Measurements from ENCODE around the gene TMEM181. TPM values are rescaled to one million over a fixed set of nuclear protein-coding genes. Genes with fewer than 3 reads are reported as not detected.
"Not testable (repeated sequence)": the region's sequence is repeated elsewhere in the genome, so short reads cannot be mapped to it uniquely, and the experiment has no call there.

TMEM181 gene
- total RNA-seq, 1 donor from 2014 or later, result 20.1 TPM

DNA sequence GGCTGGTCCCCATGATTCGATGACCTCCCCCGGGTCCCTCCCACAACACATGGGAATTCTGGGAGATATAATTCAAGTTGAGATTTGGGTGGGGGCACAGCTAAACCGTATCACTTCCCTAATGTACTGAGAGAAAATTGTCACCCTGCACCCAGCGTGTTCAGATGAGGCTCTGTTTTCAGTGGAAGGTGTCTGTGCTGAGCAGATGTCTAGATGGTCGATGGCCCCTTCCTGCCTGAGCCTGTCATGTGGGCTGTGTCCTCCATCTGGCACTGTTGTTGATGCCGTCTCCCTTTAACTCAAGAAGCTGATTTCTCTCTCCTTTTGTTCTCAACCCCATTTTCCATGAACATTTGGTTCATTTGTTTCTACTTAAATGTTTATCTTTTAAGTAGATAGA lies 37.0 kb downstream of the TMEM181 start:
- DNase-seq, result no peak

DNA sequence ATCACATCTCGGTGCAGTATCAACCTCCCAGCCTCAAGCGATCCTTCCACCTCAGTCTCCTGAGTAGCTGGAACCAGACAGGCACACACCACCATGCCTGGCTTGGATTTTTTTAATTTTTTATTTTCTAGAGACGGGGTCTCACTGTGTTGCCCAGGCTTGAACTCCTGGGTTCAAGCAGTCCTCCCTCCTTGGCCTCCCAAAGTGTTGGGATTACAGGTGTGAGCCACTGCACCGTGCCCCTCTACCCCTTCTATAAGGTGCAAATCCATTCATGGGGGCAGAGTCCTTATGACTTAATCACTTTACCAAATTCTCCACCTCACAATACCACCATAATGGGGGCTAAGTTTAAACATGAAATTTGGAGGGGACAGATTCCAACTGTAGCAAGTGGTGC lies 37.7 kb downstream of the TMEM181 start:
- DNase-seq, result no peak

DNA sequence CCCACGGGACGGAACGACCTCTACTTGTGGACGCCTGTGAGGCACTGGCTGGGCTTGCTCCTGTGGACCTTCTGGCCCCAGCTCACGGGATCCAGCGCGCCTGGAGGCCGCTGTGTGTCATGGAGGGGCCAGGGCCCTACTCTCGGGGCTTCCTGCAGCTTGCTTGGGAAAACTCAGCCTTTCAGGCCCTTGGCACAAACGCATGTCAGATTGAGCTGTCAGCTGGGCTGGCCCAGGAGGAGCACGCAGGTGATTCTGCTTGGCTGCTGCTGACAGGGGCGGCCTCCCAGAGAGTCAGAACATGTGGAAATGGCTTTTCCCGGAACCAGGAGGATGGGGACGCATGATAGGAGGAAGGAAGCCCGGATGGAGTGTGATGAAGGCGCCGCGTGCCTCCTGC lies 39.7 kb downstream of the TMEM181 start:
- no peak for DNase-seq

DNA sequence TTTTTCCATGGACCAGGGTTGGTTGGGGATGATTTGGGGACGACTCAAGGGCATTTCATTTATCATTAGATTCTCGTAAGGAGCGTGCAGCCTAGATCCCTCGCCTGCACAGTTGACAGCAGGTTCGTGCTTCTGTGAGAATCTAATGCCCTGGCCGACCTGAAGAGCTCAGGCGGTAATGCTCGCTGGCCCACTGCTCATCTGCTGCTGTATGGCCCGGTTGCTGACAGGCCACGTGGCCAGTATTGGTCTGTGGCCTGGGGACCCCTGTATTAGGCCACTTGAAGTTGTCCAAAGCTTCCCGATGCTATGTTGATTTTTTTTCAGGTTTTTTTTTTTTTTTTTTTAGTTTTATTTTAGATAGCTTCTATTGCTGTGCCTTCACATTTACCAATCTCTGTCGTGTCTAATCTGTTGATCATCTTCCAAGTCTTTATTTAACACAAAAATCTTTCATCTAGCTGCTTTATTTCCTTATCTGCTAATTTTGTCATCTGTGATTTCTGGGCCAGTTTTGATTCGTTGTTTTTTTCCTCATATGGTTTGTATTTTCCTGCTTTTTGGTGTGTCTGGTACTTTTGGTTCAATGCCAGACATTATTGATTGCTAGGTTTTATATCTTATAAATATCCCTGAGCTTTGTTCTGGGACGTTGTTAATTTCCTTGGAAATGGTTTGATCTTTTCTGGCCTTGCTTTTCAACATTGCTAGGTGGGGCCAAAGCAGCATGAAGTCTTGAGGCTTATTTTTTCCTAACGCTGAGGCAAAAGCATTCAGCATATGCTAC lies 43.6 kb downstream of the TMEM181 start:
- DNase-seq, result no peak

DNA sequence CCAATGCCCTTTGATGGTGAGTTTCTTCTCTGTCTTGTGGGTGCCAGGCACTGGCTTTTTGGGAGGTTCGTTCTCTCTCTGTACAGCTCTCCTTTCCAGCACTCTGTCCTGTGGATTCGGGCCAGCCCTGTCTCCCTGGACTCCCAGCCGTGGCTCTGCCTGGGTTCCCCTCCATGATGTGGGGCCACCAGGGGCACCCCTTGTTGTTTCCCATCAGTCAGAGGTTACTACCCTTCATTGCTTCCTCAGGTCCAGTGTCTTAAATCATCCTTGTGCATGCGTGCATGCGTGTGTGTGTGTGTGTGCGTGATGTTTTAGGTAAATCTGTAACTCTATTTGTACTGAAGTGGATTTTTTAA lies 44.1 kb downstream of the TMEM181 start:
- no peak for DNase-seq

DNA sequence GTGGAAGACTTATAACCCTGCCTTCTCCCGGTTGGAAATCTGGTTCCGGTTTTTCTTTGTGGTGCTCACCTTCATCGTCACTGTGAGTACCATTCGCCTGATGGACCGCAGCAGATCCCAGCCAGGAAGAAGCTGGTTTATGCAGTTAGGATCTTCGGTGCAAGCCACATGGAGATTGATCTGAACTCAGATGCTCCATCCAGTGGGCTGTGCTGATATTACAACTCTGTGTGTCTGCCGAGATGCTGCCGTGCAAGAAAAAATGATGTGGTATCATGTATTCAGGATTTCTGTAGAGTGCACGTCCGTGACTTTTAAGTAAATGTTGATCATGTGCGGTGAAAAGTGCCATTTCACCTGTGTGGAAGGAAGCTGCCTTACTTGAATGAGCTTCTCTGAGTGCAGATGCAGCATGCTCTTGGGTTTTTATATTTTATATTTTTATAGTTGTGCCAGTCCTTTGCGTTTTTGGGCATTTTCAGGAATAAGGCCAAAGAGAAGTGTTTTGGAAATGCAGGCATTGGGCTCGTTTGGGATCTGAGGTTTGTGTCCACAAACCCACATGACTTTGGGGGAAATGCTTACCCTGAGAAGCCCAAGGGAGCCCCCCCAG lies 45.5 kb downstream of the TMEM181 start:
- DNase-seq, result peak; percentile 57

DNA sequence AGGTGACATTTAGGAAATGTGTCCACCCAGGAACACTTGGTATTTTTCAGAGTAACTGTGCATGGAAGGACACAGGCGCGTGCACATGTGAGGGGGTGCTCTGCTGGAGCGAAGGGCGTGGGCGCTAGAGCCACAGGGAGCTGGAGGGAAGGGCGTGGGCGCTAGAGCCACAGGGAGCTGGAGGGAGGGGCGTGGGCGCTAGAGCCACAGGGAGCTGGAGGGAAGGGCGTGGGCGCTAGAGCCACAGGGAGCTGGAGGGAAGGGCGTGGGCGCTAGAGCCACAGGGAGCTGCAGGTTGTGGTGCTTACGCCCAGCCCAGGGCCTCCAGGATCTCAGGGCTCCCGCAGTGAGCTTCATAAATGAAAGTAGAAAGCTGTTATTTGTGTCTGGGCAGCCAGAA lies 46.1 kb downstream of the TMEM181 start:
- DNase-seq, result not testable (repeated sequence)

DNA sequence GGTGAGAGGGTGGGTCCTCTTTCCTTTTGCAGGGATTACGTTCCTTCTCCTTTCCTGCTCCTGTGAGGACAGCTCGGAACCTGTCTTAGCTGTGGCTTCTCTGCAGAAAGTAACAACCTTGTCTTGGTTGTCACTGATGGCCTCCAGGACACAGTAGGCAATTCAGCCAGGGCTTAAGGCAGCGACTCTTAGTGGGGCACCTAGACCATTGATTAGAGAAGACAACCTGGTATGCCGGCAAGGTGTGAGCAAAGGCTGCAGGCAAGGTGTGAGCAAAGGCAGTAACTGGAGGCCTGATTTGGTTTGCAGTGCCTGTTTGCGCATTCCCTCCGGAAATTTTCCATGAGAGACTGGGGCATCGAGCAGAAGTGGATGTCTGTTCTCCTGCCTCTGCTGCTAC lies 47.0 kb downstream of the TMEM181 start:
- DNase-seq, result no peak

DNA sequence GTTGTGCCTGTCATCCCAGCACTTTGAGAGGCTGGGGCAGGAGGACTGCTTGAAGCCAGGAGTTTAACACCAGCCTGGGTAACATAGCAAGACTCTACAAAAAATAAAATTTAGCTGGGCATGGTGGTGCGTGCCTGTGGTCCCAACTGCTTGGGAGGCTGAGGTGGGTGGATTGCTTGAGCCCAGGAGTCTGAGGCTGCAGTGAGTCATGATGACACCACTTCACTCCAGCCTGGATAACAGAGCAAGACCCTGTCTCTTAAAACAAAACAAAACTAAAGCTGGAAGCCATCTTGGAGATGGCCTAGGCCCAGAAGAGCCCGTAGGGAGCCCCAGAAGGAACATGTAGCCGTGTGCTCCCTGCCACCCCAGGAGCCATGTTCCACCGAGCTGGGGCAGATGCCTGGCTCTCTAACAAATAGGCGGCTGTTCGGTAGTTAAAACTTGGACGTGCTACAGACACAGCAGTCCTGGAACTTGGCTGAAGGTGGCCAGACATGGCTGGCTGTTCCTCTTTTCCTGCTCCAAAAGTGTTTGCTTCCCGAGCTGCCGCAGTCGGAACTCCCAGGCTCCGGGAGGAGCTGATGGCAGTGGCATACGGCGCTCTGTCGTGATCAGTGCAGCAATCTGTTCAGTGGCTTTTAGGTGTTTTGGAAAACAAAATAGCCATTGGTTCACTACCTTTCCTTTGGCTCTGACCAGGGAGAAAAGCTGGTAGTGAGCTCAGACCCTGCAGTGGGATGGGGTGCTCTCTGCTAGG lies 47.7 kb downstream of the TMEM181 start:
- no peak for DNase-seq

DNA sequence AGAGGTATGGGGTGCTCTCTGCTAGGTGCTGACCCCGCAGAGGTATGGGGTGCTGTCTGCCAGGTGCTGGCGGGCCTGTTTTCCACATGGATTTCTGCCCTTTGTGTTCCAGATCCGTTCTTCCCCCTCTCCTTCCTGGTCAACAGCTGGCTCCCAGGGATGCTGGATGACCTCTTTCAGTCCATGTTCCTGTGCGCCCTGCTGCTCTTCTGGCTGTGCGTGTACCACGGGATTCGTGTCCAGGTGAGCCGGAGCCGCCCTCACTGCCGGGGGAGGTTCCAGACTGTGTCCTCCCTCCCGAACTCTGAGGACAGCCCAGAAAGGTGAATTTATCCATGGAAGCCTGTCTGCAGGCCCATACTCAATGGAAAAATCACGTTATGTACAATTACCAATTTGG lies 48.3 kb downstream of the TMEM181 start:
- no peak for DNase-seq

DNA sequence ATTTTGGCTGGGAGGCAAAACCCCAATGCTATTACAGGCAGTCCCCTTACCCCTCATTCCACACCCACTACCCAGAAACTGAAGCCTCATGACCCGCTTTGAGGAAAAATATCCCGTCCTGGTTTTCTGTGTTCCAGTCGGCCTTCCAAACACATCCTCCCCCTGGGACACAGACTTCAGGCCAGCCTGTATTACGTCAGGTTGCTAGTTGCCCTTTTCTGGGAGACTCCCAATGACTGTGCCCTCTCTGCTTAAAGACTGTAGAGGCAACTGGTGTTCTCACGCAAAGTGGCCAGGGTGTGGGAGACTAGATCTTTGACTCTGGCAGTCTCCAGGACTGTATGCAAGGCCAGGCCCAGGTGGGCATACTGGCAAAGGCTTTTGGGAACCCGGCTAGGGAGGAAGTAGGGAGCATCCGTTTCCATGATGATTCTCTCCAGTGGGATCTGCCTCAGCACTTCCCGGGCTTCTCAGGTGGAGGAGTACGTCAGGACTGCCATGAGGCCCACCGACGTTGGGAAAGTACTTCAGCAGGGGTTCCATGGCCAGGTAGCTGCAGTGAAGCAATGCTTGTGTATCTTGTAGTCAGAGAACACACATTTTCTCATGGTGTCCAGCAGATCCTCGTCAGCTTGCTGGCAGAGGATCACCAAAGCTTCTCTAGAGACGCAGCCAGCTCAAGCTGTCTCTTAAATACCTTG lies 49.7 kb downstream of the TMEM181 start:
- DNase-seq, result no peak

DNA sequence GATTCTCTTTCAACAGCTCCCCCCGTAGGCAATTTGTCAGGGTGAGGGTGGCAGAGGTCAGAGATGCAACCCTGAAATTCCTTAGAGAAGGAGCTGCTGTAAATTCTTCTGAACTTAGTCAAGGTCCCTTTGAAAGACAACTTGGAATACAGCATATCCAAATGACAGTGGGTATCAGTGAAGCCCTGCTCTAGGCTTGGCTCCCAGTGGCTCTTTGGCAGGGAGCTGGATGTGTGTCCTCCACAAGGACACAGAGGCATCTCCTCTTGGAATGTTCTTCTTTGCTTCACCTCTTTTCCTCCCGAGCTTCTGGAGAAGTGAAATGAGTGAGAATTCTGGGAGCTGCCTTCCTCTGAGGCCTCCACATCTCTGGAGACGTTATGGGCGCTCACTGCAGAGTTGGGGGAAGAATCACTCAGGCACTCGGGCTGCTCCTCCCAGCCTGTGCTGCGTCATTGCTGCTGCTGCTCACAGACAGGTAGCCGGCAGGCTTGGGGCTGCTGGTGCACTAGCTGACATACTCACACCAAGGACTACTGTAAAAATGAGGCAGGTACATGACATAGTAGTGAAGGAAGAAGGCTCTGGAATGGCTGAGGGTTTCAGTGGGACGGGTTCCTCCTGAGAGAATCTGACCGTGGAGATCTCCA lies 50.6 kb downstream of the TMEM181 start:
- no peak for DNase-seq

DNA sequence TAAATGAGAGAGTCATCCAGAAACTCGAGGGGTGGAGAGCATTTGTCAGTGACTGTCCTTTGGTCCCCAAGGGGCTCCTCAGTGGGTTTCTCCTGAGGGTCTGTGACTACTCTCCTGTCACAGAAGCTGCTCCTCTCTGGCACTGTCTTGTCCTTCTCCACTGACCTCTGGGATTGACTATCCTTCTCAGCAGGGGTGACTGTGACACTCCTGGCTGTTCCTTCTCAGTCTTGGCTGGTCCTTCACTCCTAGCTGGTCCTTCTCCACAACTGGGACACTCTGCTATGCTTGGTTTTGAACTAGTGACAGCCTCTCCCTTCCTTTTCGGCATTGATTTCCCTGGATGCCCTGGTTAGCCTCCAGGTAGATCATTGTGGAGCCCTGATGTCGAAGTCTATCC lies 51.1 kb downstream of the TMEM181 start:
- DNase-seq, result no peak

DNA sequence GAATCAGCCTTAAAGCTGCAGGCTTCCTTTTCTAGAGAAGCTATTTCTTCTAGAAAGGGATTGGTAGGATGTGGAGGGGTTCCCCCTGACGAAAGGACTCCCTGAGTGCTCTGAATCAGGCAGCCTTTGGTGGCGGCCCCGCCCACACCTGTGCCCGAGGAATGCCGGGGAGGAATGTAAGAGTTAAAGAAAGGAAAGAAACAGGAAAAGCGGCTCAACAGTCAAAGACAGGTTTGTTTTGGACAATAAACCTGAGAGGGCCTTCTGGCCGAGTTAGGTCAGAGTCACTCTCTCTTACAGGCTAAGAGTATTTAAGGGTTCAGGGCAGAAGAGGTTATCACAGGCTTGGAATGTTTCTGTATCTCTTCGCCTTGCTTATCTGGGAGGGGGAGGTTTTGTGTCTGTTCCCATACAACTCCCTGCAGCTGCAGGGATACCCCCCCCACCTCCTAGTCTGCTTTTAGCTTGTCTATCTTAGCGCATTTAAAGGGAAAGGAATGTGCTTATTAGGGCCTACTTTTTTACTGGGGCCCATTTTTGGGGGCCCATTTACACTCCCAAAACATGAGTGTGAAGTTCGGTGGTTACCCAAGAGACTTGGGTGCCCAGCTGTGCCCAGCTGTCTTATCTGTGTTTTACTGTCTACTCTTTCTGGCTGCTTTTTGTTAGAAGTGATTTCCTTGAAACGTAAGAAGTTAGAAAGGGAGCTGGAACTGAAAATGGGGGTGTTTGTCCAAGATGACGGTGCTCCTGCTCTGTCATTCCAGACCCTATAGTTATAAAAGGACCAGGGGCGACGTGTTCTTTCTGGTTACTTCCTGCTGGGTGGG lies 51.9 kb downstream of the TMEM181 start:
- no peak for DNase-seq

DNA sequence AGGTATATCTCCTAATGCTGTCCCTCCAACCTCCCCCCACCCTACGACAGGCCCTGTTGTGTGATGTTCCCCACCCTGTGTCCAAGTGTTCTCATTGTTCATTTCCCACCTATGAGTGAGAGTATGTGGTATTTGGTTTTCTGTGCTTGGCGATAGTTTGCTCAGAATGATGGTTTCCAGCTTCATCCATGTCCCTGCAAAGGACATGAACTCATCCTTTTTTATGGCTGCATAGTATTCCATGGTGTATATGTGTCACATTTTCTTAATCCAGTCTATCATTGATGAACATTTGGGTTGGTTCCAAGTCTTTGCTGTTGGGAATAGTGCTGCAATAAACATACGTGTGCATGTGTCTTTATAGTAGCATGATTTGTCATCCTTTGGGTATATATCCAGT lies 54.7 kb downstream of the TMEM181 start:
- not testable (repeated sequence) for DNase-seq

DNA sequence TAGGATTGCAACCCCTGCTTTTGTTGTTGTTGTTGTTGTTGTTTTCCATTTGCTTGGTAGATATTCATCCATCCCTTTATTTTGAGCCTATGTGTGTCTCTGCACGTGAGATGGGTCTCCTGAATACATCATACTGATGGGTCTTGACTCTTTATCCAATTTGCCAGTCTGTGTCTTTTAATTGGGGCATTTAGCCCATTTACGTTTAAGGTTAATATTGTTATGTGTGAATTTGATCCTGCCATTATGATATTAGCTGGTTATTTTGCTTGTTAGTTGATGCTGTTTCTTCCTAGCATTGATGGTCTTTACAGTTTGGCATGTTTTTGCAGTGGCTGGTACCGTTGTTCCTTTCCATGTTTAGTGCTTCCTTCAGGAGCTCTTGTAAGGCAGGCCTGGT lies 58.4 kb downstream of the TMEM181 start:
- DNase-seq, result not testable (repeated sequence)

DNA sequence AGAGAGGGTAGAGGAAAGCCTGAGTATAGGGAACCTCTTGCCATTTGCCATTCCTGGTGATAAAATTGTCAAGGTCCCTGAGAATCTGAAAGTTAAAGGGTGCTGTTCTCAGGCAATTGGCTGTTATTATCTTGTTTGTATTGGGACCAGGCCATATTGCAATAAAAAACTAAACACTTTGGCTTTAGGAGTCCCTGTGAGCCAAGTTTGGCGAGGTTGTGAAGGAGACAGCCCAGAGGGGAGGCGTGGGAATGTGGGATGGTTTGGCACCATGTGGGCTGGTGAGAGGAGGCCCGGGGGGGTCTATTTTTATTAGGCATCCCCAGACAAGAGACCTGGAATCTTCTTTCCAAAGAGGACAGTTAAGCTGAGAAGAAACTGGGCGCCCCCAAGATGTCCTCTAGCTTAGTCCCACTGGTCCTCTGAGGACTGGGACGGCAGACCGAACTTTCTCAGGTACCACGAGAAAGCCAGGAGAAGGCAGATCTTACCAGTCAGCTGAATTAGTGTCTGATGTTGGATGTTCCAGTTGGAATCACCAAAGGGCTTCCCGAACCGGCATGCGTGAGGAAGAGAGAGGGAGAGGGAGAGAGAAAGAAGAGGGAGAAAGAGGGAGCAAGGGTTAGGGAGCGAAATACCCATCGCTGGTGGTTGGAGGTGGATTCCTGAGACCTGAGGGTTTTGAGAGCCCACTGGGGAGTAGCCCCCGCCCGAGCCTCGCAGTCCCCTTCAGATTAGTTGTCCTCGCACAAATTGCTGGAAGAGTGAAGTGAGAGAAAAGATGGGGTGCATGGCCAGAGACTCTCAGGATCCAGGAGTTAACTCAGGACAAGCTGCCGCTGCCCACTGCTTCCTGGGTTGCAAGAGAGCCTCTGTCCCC lies 60.3 kb downstream of the TMEM181 start:
- DNase-seq, result no peak

DNA sequence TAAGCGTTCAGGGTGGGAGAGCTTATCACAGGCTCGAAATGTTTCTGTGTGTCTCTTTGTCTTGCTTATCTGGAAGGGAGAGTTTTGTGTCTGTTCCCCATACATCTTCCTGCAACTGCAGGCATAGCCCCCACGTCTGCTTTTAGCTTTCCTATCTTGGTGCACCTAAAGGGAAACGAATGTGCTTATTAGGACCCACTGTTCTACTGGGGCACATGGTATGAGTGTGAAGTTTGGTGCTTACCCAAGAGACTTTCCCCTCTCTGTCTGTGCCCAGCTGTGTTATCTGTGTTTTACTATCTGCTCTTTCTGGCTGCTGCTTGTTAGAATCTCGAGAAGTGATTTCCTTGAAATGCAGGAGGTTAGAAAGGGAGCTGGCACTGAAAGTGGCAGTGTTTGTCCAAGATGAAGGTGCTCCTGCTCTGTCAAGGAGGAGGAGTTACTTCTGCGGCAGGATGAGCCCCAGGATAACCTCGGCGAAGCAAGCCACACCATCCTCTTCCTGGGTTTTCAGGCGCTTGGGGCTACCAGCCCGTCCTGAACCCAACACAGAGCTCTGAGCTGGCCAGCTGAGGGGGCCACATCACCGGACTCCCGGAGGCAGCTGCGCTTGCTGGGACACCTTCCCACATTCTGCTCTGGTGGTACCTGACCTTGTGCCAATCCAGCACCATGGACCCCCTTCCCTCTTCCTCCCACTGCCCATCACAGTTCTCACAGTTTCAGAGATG lies 61.2 kb downstream of the TMEM181 start:
- DNase-seq, result no peak

DNA sequence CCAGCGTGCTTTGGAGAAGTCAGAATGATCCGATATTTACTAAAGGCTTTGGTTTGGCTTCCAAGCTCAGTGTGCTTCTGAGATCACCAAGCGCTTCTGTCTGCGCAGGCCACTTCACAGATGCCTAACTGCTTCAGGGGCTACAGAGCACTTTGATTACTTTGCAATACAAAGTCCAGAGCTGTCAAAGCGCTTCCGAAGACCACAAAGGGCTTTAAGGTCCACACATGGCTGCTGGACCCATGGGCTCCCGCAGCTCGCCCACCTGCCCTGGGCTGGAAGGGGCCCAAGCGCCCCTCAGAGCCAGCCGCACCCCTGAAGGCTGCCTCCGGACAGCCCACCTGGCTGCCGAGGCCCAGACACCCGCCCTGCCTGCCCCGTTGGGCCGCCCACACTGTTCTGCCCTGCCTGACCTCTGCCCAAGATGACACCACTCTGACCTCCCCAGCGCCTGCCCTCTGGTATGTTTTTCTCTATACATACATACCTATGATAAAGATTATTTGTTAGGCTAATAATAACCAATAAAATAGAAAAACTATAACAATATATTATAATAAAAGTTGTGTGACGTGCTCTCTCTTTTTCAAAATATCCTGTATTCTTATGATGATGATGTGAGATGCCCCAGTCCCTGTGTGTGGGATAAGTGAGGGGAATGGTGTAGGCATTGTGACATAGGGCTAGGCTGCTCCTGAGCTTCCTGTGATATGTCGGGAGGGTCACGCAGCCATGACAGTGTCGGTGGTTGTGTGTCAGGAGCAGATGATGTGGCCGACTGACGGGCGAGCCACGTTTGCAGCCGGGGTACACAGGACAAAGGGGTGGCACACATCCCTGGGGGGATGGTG lies 62.0 kb downstream of the TMEM181 start:
- no peak for DNase-seq

Measured in skin of body (tissue), 2 donors.